Esophagus muscularis mucosa (tissue), 4 donors: ENCODE data around the gene CFAP68. TPM values are rescaled to one million over a fixed set of nuclear protein-coding genes. Genes with fewer than 3 reads are reported as not detected.
A peak's percentile ranks its signal among the peaks of the same experiment; 100 is the strongest.
"Not testable (repeated sequence)": the region's sequence is repeated elsewhere in the genome, so short reads cannot be mapped to it uniquely, and the experiment has no call there.

ENCODE experiments used
- DNase-seq: peaks from one replicate; pipeline ENCODE4 v3.0.0-alpha.2; 2017; ENCODE audit errors: extremely low spot score
- H3K27ac ChIP-seq, 4 donors: fragments of 200-600 bp; sonication (generic); replicated peaks in 1 of 4; 1 replicate in 3 of 4; 2 replicates in 1 of 4; pipeline ENCODE4 v1.5.1; 2016 to 2019; ENCODE audit warnings: mild to moderate bottlenecking in 1 of 4
- H3K27me3 ChIP-seq, 4 donors: fragments of 200-600 bp; sonication (generic); one replicate each; pipeline versions ENCODE4 v1.5.1 to v1.6.0; 2016 to 2019
- H3K36me3 ChIP-seq, 4 donors: fragments of 200-600 bp; sonication (generic); one replicate each; pipeline ENCODE4 v1.5.1; 2016 to 2019
- H3K4me1 ChIP-seq, 4 donors: fragments of 200-600 bp; sonication (generic); one replicate each; pipeline ENCODE4 v1.5.1; 2016 to 2019
- H3K4me3 ChIP-seq, 4 donors: fragments of 200-600 bp; sonication (generic); 1 replicate in 2 of 4; 2 replicates in 2 of 4; pipeline ENCODE4 v1.5.1; 2016 to 2019; ENCODE audit warnings: mild to moderate bottlenecking in 4 of 4, moderate library complexity in 1 of 4
- H3K9me3 ChIP-seq, 4 donors: fragments of 200-600 bp; sonication (generic); 1 replicate in 3 of 4; 2 replicates in 1 of 4; pipeline ENCODE4 v1.5.1; 2016 to 2019
- EP300 ChIP-seq: sonication (generic); formaldehyde crosslinking; IDR thresholded peaks from one replicate; pipeline ENCODE4 v1.6.1; 2017; ENCODE audit warnings: antibody characterized with exemption
- POLR2A ChIP-seq: fragments of 450-650 bp; IDR thresholded peaks from one replicate; pipeline ENCODE4 v1.6.1; 2017; ENCODE audit warnings: antibody characterized with exemption, moderate library complexity, mild to moderate bottlenecking, low read depth
- POLR2AphosphoS5 ChIP-seq, 2 donors: sonication (generic); formaldehyde crosslinking; IDR thresholded peaks; one replicate each; pipeline ENCODE4 v1.6.1; 2017; ENCODE audit warnings: antibody characterized with exemption in 2 of 2
- WGBS: methylation state at CpG from one replicate; pipeline ENCODE4 v1.1.5; 2018; 5-methylcytosine and 5-hydroxymethylcytosine counted together
- intact Hi-C: fragments of 100-400 bp; cut with DNase I; formaldehyde crosslinking; loops from one replicate; pipeline ENCODE4 v1.15.1; 2023
- total RNA-seq, 4 donors: library from RNA; depleted of rRNA; stranded (reverse); fragments of >200 nt; gene quantifications; one replicate each; pipeline versions ENCODE4 v1.1.0 to v1.2.1, GENCODE V29; 2016
- TF ChIP-seq, protein P1 (sequence below), 3 experiments: fragments of 200-600 bp in 2 of 3; fragments of 450-650 bp in 1 of 3; sonication (generic) in 2 of 3; IDR thresholded peaks; one replicate each; pipeline ENCODE4 v1.5.1; 2017 to 2019; ENCODE audit warnings: antibody characterized with exemption in 3 of 3, mild to moderate bottlenecking in 2 of 3, moderate library complexity in 1 of 3

CFAP68 gene
- total RNA-seq, 4 donors from 2014 or later = 8.7 to 21.7 (median 19.9) TPM

- H3K27me3 ChIP-seq = no peaks in the 10 kb centered on the region
- no peaks in the 10 kb centered on the region for H3K36me3 ChIP-seq
- intact Hi-C loops = no loop called here
- H3K4me1 ChIP-seq = peaks cover 36 to 62% (median 61%) of the 10 kb centered on the region in 4 donors
- 1% methylated on average over 33 of the region's 47 CpGs for WGBS
- peak overlapping the region; percentile 45 to 59 (median 54) for H3K4me3 ChIP-seq
- no peaks in the 10 kb centered on the region for H3K9me3 ChIP-seq
- H3K27ac ChIP-seq = peak overlapping the region; percentile 87 to 93 (median 92)
- TF ChIP-seq POLR2A (peak; percentile 48), POLR2AphosphoS5 (IDR thresholded peaks at IDR 0.05) (peak; percentile 79 to 89), EP300 (no peak)
- TF ChIP-seq, protein P1, sequence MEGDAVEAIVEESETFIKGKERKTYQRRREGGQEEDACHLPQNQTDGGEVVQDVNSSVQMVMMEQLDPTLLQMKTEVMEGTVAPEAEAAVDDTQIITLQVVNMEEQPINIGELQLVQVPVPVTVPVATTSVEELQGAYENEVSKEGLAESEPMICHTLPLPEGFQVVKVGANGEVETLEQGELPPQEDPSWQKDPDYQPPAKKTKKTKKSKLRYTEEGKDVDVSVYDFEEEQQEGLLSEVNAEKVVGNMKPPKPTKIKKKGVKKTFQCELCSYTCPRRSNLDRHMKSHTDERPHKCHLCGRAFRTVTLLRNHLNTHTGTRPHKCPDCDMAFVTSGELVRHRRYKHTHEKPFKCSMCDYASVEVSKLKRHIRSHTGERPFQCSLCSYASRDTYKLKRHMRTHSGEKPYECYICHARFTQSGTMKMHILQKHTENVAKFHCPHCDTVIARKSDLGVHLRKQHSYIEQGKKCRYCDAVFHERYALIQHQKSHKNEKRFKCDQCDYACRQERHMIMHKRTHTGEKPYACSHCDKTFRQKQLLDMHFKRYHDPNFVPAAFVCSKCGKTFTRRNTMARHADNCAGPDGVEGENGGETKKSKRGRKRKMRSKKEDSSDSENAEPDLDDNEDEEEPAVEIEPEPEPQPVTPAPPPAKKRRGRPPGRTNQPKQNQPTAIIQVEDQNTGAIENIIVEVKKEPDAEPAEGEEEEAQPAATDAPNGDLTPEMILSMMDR (IDR thresholded peaks at IDR 0.05) = peak in 1 of 3 experiments; percentile 22
- peak; percentile 99 for DNase-seq
These were observed 47.4 kb downstream of the CFAP68 start for GRCh38 chr11:111926505-111927391.

GRCh38 chr11:111930472-111930871 is 51.1 kb downstream of the CFAP68 start:
- DNase-seq = no peak
- intact Hi-C loops = loop anchor here (2.0 kb wide), 1 partner anchor 52 kb away; no protein-coding TSS in a partner anchor
- Histone ChIP-seq H3K27ac (no peak overlapping the region), H3K27me3 (no peaks in the 10 kb centered on the region), H3K4me3 (no peak overlapping the region), H3K9me3 (no peaks in the 10 kb centered on the region), H3K36me3 (no peaks in the 10 kb centered on the region), H3K4me1 (peaks cover 22 to 54% (median 46%) of the 10 kb centered on the region in 4 donors)
- WGBS = 86% methylated on average over 4 of the region's 4 CpGs
- TF ChIP-seq POLR2A (no peak), EP300 (no peak), POLR2AphosphoS5 (IDR thresholded peaks at IDR 0.05) (no peak)
- TF ChIP-seq, protein P1 (IDR thresholded peaks at IDR 0.05) = no peak

DNA sequence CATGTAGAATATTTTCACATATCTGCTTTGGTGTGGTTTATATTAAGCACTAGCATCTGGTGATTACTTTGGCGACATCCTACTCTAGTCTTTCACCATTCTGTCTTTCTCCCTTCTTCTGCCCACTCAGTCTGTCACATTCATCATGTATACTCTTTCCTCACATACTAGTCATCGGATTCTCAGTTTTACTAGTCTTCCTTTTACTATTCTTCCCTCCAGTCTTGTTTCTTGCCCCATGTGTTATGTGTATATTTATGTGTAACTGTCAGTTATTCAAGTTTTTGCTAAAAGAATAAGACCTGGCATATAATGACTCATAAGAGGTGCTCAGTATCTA is 53.2 kb downstream of the CFAP68 start:
- DNase-seq = no peak
- TF ChIP-seq POLR2AphosphoS5 (IDR thresholded peaks at IDR 0.05) = no peak
- TF ChIP-seq, protein P1 (IDR thresholded peaks at IDR 0.05) = no peak
- no peak for TF ChIP-seq EP300
- TF ChIP-seq POLR2A = no peak
- no peaks in the 10 kb centered on the region for H3K36me3 ChIP-seq
- intact Hi-C loops = loop anchor here (2.0 kb wide), 1 partner anchor 54 kb away; the partner anchor contains the start of genes CFAP68 and FDXACB1
- H3K27me3 ChIP-seq = no peaks in the 10 kb centered on the region
- H3K4me1 ChIP-seq = peaks cover 14 to 51% (median 46%) of the 10 kb centered on the region in 4 donors
- no peak overlapping the region for H3K4me3 ChIP-seq
- H3K27ac ChIP-seq = no peak overlapping the region
- WGBS = 78% methylated on average over 2 of the region's 2 CpGs
- H3K9me3 ChIP-seq = no peaks in the 10 kb centered on the region

- not testable (repeated sequence) for H3K36me3 ChIP-seq, DNase-seq, H3K4me3 ChIP-seq, H3K27me3 ChIP-seq, H3K27ac ChIP-seq, H3K9me3 ChIP-seq
- 93% methylated on average over 14 of the region's 14 CpGs for WGBS
- H3K4me1 ChIP-seq = peaks cover 20 to 55% (median 50%) of the 10 kb centered on the region in 4 donors
- intact Hi-C loops = loop anchor here (2.0 kb wide), 1 partner anchor 54 kb away; the partner anchor contains the start of genes CFAP68 and FDXACB1
These were observed 53.8 kb downstream of the CFAP68 start for GRCh38 chr11:111933176-111933575.

DNA sequence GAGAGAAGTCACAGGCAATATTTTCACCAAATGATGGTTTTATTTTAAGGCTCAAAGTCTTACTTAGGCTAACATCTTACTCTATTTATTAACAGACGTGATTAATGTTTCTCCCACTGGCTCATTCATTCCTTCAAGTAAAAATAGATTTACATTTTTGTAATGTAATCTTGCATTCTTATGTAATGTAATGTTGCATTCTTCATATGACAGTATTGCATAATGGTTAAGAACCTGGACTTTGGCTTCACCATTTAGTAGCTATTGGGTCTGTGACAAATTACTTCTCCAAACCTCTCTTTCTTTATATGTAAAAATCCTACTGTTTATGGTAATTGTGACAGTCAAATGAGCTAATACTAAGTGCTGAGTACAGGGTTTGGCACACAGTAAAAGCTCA is 54.5 kb downstream of the CFAP68 start:
- no peak for DNase-seq
- intact Hi-C loops = loop anchor here (2.0 kb wide), 1 partner anchor 55 kb away; the partner anchor contains the start of genes CFAP68 and FDXACB1
- Histone ChIP-seq H3K4me3 (no peak overlapping the region), H3K27me3 (no peaks in the 10 kb centered on the region), H3K4me1 (peaks cover 26 to 62% (median 57%) of the 10 kb centered on the region in 4 donors), H3K36me3 (no peaks in the 10 kb centered on the region), H3K9me3 (no peaks in the 10 kb centered on the region), H3K27ac (peak overlapping the region in 2 of 4 donors; percentile 81 to 91)
- WGBS = 41% methylated on average over 1 of the region's 1 CpG
- no peak for TF ChIP-seq POLR2A
- TF ChIP-seq, protein P1 (IDR thresholded peaks at IDR 0.05) = no peak
- TF ChIP-seq EP300 = no peak
- no peak for TF ChIP-seq POLR2AphosphoS5 (IDR thresholded peaks at IDR 0.05)
